ENCODE measurements around the gene TIMM17A.
"Not testable (repeated sequence)": the region's sequence is repeated elsewhere in the genome, so short reads cannot be mapped to it uniquely, and the experiment has no call there.

Gene TIMM17A

GRCh38 chr1:201938440-201939035 is 16.8 kb upstream of the TIMM17A start:
- no peak overlapping the region for H3K27ac ChIP-seq
- CTCF ChIA-PET, result interaction anchor here (0.6 kb wide), 1 partner anchor 120 kb away, joined by 5 read pairs; no protein-coding TSS in a partner anchor
- DNase-seq (ENCODE audit: low spot score), result no peak
- TF ChIP-seq CTCF (conservative IDR thresholded peaks at IDR 0.05; ENCODE audit: low read depth), result no peak
- POLR2A ChIA-PET (ENCODE audit: low non-redundant PET), result no interaction called here

DNA sequence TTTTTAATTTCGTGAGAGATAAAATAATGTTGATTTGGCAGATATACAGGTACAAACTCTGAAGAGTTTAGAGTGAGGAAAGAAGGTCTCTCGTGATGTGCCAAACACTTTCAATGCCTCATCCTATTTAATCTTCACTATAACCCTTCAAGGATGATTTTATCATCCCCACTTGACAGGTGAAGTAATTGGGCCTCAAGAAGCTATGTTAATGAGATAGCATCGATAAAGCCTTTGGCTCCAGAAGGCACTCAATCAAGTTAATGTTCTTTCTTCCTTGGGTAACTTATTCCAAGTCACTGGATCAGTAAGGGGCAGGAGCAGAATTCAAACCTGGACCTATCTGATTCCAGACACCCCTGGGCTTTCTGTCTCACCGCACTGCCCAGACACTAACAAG is 16.2 kb upstream of the TIMM17A start:
- no peak overlapping the region for H3K27ac ChIP-seq
- ChIA-PET CTCF (interaction anchor here (1.1 kb wide), 1 partner anchor 196 kb away, joined by 4 read pairs; no protein-coding TSS in a partner anchor), POLR2A (ENCODE audit: low non-redundant PET) (no interaction called here)
- DNase-seq (ENCODE audit: low spot score), result no peak
- no peak for TF ChIP-seq CTCF (conservative IDR thresholded peaks at IDR 0.05; ENCODE audit: low read depth)

GRCh38 chr1:201939574-201939973 is 15.7 kb upstream of the TIMM17A start:
- ChIA-PET POLR2A (ENCODE audit: low non-redundant PET) (no interaction called here), CTCF (interaction anchor here (0.7 to 1.1 kb wide), 2 partner anchors 15 to 196 kb away, joined by 3 to 4 read pairs; no protein-coding TSS in a partner anchor)
- no peak overlapping the region for H3K27ac ChIP-seq
- TF ChIP-seq CTCF (conservative IDR thresholded peaks at IDR 0.05; ENCODE audit: low read depth), result no peak
- DNase-seq (ENCODE audit: low spot score), result no peak

DNA sequence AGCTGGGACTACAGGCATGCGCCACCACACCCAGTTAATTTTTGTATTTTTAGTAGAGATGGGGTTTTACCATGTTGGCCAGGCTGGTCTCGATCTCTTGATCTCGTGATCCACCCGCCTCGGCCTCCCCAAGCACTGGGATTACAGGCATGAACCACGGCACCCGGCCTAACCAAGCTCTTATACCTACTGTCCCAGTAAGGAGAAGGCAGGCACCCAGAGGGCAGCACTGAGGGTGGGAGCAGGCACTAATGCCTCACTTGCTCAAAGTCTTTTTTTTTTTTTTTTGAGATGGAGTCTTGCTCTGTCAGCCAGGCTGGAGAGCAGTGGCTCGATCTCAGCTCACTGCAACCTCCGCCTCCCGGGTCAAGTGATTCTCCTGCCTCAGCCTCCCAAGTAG is 15.0 kb upstream of the TIMM17A start:
- POLR2A ChIA-PET (ENCODE audit: low non-redundant PET); H3K27ac ChIP-seq; DNase-seq (ENCODE audit: low spot score): not testable (repeated sequence)
- CTCF ChIA-PET, result interaction anchor here (0.6 to 1.1 kb wide), 3 partner anchors 14 to 1025 kb away, joined by 3 to 4 read pairs (median 3); no protein-coding TSS in a partner anchor

- CTCF ChIA-PET, result interaction anchor here (0.6 to 1.2 kb wide), 3 partner anchors 13 to 67 kb away, joined by 3 to 9 read pairs (median 4); no protein-coding TSS in a partner anchor
- no peak for DNase-seq (ENCODE audit: low spot score)
- POLR2A ChIA-PET (ENCODE audit: low non-redundant PET), result no interaction called here
Observed at GRCh38 chr1:201941420-201942128, 13.7 kb upstream of the TIMM17A start.

DNA sequence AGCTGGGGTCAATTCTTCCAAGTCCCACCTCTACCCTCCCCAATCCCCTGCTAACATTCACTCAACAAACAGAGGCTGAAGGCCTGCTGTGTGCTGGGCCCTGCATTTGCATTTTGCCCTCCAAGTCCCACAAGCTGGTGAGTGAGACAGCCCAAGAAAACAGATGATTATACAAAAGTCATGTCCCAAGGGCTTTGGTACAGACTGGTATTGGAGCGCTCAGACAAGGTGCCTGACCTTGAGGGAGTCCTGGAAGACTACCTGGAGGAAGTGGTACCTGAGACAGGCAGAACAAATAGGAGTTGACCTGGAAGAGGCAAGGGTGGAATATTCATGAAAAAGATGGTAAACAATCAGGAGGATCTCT is 13.2 kb upstream of the TIMM17A start:
- POLR2A ChIA-PET (ENCODE audit: low non-redundant PET), result no interaction called here
- TF ChIP-seq CTCF (conservative IDR thresholded peaks at IDR 0.05; ENCODE audit: low read depth), result no peak
- DNase-seq (ENCODE audit: low spot score), result no peak
- CTCF ChIA-PET, result interaction anchor here (0.6 to 1.2 kb wide), 3 partner anchors 13 to 67 kb away, joined by 3 to 9 read pairs (median 4); no protein-coding TSS in a partner anchor
- H3K27ac ChIP-seq, result no peak overlapping the region

More at GRCh38 chr1:201941420-201942128, 13.7 kb upstream of the TIMM17A start:
- TF ChIP-seq CTCF (conservative IDR thresholded peaks at IDR 0.05; ENCODE audit: low read depth), result no peak
- no peak overlapping the region for H3K27ac ChIP-seq

- TF ChIP-seq CTCF (conservative IDR thresholded peaks at IDR 0.05; ENCODE audit: low read depth), result no peak
- ChIA-PET POLR2A (ENCODE audit: low non-redundant PET) (no interaction called here), CTCF (interaction anchor here (0.7 to 1.6 kb wide), 3 partner anchors 30 to 229 kb away, joined by 3 to 4 read pairs (median 4); no protein-coding TSS in a partner anchor)
- H3K27ac ChIP-seq, result no peak overlapping the region
- no peak for DNase-seq (ENCODE audit: low spot score)
Observed at GRCh38 chr1:201944002-201944401, 11.3 kb upstream of the TIMM17A start.
